Heart left ventricle (tissue), 16 donors: Measurements from ENCODE around the gene MEPE. TPM values are rescaled to one million over a fixed set of nuclear protein-coding genes. Genes with fewer than 3 reads are reported as not detected.
A peak's percentile ranks its signal among the peaks of the same experiment; 100 is the strongest.

Experiments used
- ATAC-seq, 4 donors: fragments of 200-7000 bp; cut with Tn5 transposase; one replicate each; pipeline ENCODE4 v1.9.1; 2020 to 2022; ENCODE audit warnings: moderate library complexity in 4 of 4, mild to moderate bottlenecking in 3 of 4, moderate number of reproducible peaks in 1 of 4
- DNase-seq, 5 donors: peaks; one replicate each; pipeline ENCODE4 v3.0.0-alpha.2; 2020
- H3K27ac ChIP-seq, 12 donors: fragments of 200-600 bp; sonication (generic) in 4 of 12; one replicate each; pipeline versions ENCODE4 v1.5.0 to v1.8.0; 2016 to 2022; ENCODE audit warnings: mild to moderate bottlenecking in 2 of 12
- H3K27me3 ChIP-seq, 9 donors: fragments of 200-600 bp; sonication (generic) in 2 of 9; one replicate each; pipeline versions ENCODE4 v1.5.1 to v1.8.0; 2016 to 2022; ENCODE audit warnings: mild to moderate bottlenecking in 3 of 9
- H3K36me3 ChIP-seq, 9 donors: fragments of 200-600 bp; sonication (generic) in 2 of 9; one replicate each; pipeline versions ENCODE4 v1.5.0 to v1.8.0; 2018 to 2022; ENCODE audit warnings: mild to moderate bottlenecking in 2 of 9
- H3K4me1 ChIP-seq, 12 donors: fragments of 200-600 bp; sonication (generic) in 4 of 12; one replicate each; pipeline versions ENCODE4 v1.5.0 to v1.8.0; 2016 to 2022; ENCODE audit warnings: mild to moderate bottlenecking in 3 of 12
- H3K4me3 ChIP-seq, 12 donors: fragments of 200-600 bp; sonication (generic) in 4 of 12; one replicate each; pipeline versions ENCODE4 v1.5.0 to v1.8.0; 2017 to 2022; ENCODE audit warnings: mild to moderate bottlenecking in 9 of 12, moderate library complexity in 4 of 12
- H3K9me3 ChIP-seq, 12 donors: fragments of 200-600 bp; sonication (generic) in 4 of 12; one replicate each; pipeline versions ENCODE4 v1.5.0 to v1.8.0; 2016 to 2022; ENCODE audit warnings: mild to moderate bottlenecking in 1 of 12
- CTCF ChIP-seq, 12 donors: fragments of 200-600 bp; sonication (generic) in 4 of 12; IDR thresholded peaks; one replicate each; pipeline versions ENCODE4 v1.5.0 to v1.8.0; 2018 to 2022; ENCODE audit warnings: antibody characterized with exemption in 12 of 12, mild to moderate bottlenecking in 5 of 12
- POLR2A ChIP-seq, 2 donors: fragments of 450-650 bp; IDR thresholded peaks; one replicate each; pipeline ENCODE4 v1.6.1; 2017; ENCODE audit warnings: antibody characterized with exemption in 2 of 2, mild to moderate bottlenecking in 2 of 2, moderate library complexity in 2 of 2
- WGBS, 4 donors: extraction: QIAGEN DNeasy Blood & Tissue Kit in 2 of 4; methylation state at CpG; one replicate each; pipeline versions ENCODE4 v1.1.5 to v1.1.7; 2013 to 2018; 5-methylcytosine and 5-hydroxymethylcytosine counted together
- intact Hi-C, 10 donors: fragments of 100-400 bp; cut with DNase I; formaldehyde crosslinking; loops; one replicate each; pipeline versions ENCODE4 v1.11.1 to v1.14.2; 2022
- polyA plus RNA-seq, 2 donors: library from polyadenylated mRNA; stranded (reverse); fragments of 200-250 nt; gene quantifications; one replicate each; pipeline ENCODE4 v1.2.3, GENCODE V29; 2013
- total RNA-seq, 9 donors: library from RNA; depleted of rRNA in 2 of 9; stranded (reverse); fragments of >200 nt in 2 of 9; fragmentation: NEBNext Ultra II Directional in 3 of 9; extraction: Animal tissue kit (Norgen Biotek cat#: 25700) in 3 of 9; gene quantifications; one replicate each; pipeline versions ENCODE4 v1.1.0 to v1.2.4, GENCODE V29; 2016 to 2023
- donor health status: ischemic (EF 13 %, LVEDD 7.1; RV severe dilation, severe dysfunction).
- donor health status: healthy with polysubstance abuse.
- donor health status: DM: no; HTN: yes; CAD: no.
- donor health status: DM: no; HTN: no; CAD: no.
- donor health status: ischemic (EF 25% LVEDD 6.9; RV normal size, moderate dysfunction).
- donor health status: ischemic (EF 25% LVEDD 5.7; RV mildly dilated, moderate dysfunction).
- donor health status: healthy.
- donor health status: DM: yes; HTN: yes; CAD: no.
- donor health status: ischemic (EF 35%, LVEDD 5.7; RV mildly dilated, moderate dysfunction).
- donor health status: nonischemic (EF 11% LVEDD 7.7; RV severe dilation, severe dysfunction).
- donor health status: DM: yes; HTN: yes; CAD: no.
- donor health status: PGD.
- donor health status: ischemic (EF 29% LVEDD 5.4; RV normal size, mild dysfunction).
- donor health status: nonischemic (EF 23%, LVEDD 6.1; RV moderate dilation, normal function).

MEPE gene
- total and polyA plus RNA-seq, 11 donors = not detected

- 50 to 54% (median 52%) methylated on average over 8 of the region's 8 CpGs for WGBS, 4 donors
- no peak overlapping the region for H3K27ac ChIP-seq
Observed at GRCh38 chr4:87895964-87896621, 63.3 kb downstream of the MEPE start.

More at GRCh38 chr4:87895964-87896621, 63.3 kb downstream of the MEPE start:
- TF ChIP-seq CTCF (IDR thresholded peaks at IDR 0.05) = no peak
- TF ChIP-seq POLR2A (IDR thresholded peaks at IDR 0.05) = no peak
- peaks cover 0 to 16% (median 0%) of the 10 kb centered on the region in 12 donors for H3K4me1 ChIP-seq
- ATAC-seq (peak in 3 of 4 donors; percentile 66 to 83 (median 78)), DNase-seq (peak in 2 of 5 donors; percentile 18 to 47)
- intact Hi-C loops = no loop called here
- H3K9me3 ChIP-seq = peaks cover 0 to 3% (median 0%) of the 10 kb centered on the region in 12 donors
- no peak overlapping the region for H3K4me3 ChIP-seq
- H3K27me3 ChIP-seq = no peaks in the 10 kb centered on the region
- H3K36me3 ChIP-seq = no peaks in the 10 kb centered on the region

Other genes starting within 250 kb of the MEPE start
- not detected for gene DSPP, start 224.4 kb upstream of the MEPE start, total RNA-seq
- not detected for gene DSPP, start 224.4 kb upstream of the MEPE start, polyA plus RNA-seq
- gene DMP1, start 182.7 kb upstream of the MEPE start, total RNA-seq = not detected
- gene DMP1, start 182.7 kb upstream of the MEPE start, polyA plus RNA-seq = not detected
- under 1 TPM in 2 of 9 donors, not detected in 7; 0.19 to 0.50 TPM for gene IBSP, start 33.4 kb upstream of the MEPE start, total RNA-seq
- not detected for gene IBSP, start 33.4 kb upstream of the MEPE start, polyA plus RNA-seq
- gene SPP1, start 142.7 kb downstream of the MEPE start, total RNA-seq = 1,000 to 10,000 TPM in 1 of 9 donors, 10 to 100 TPM in 4, 1 to 10 TPM in 4; 6.4 to 1,074 (median 11.4) TPM
- gene SPP1, start 142.7 kb downstream of the MEPE start, polyA plus RNA-seq = 10 to 100 TPM in 1 of 2 donors, 1 to 10 TPM in 1; 1.6 to 42.9 TPM
- gene PKD2, start 174.7 kb downstream of the MEPE start, total RNA-seq = 10 to 100 TPM; 11.5 to 26.7 (median 17.2) TPM
- gene PKD2, start 174.7 kb downstream of the MEPE start, polyA plus RNA-seq = 10 to 100 TPM in 1 of 2 donors, 1 to 10 TPM in 1; 6.6 to 12.2 TPM